ENCODE results near the gene OR10A3.
"Not testable (repeated sequence)": the region's sequence is repeated elsewhere in the genome, so short reads cannot be mapped to it uniquely, and the experiment has no call there.

OR10A3 gene

GRCh38 chr11:7941608-7942007, at the start of gene OR10A3:
OR10A3 (minus strand) TSS chr11:7941708; CDS start chr11:7939520, 2,188 bp downstream.
- no peak for DNase-seq

- DNase-seq = not testable (repeated sequence)
Measured at GRCh38 chr11:7987560-7987883, 46.0 kb upstream of the OR10A3 start.

GRCh38 chr11:7986768-7987559, 45.5 kb upstream of the OR10A3 start, which contains the start of gene EIF3F:
EIF3F (plus strand) TSS chr11:7987337; CDS start chr11:7987353, 16 bp downstream.
- peak; percentile 97 for DNase-seq

- DNase-seq = no peak
Measured at GRCh38 chr11:7983832-7984590, 42.5 kb upstream of the OR10A3 start.

- no peak for DNase-seq
Measured at GRCh38 chr11:7982582-7983119, 41.1 kb upstream of the OR10A3 start.

- no peak for DNase-seq
Measured at GRCh38 chr11:7981619-7982157, 40.2 kb upstream of the OR10A3 start.

- no peak for DNase-seq
Measured at GRCh38 chr11:7977232-7977917, 35.9 kb upstream of the OR10A3 start.

GRCh38 chr11:7974668-7975067, 33.2 kb upstream of the OR10A3 start:
- DNase-seq = no peak

- DNase-seq = no peak
Measured at GRCh38 chr11:7973011-7973410, 31.5 kb upstream of the OR10A3 start.

GRCh38 chr11:7971846-7972245, 30.3 kb upstream of the OR10A3 start:
- DNase-seq = no peak

- no peak for DNase-seq
Measured at GRCh38 chr11:7969756-7970646, 28.5 kb upstream of the OR10A3 start.

GRCh38 chr11:7968686-7969085, 27.2 kb upstream of the OR10A3 start:
- DNase-seq = no peak

GRCh38 chr11:7967826-7968225, 26.3 kb upstream of the OR10A3 start:
- DNase-seq = no peak

GRCh38 chr11:7967097-7967496, 25.6 kb upstream of the OR10A3 start:
- DNase-seq = no peak

- no peak for DNase-seq
Measured at GRCh38 chr11:7965386-7965785, 23.9 kb upstream of the OR10A3 start, which contains the start of gene NLRP10. NLRP10 (minus strand) TSS chr11:7965447; CDS start chr11:7963495, 1,952 bp downstream.

- DNase-seq = no peak
Measured at GRCh38 chr11:7964873-7965272, 23.4 kb upstream of the OR10A3 start.

- no peak for DNase-seq
Measured at GRCh38 chr11:7964261-7964660, 22.8 kb upstream of the OR10A3 start.

- no peak for DNase-seq
Measured at GRCh38 chr11:7955191-7955590, 13.7 kb upstream of the OR10A3 start.

GRCh38 chr11:7949934-7950333, 8.4 kb upstream of the OR10A3 start:
- no peak for DNase-seq

GRCh38 chr11:7944123-7944522, 2.6 kb upstream of the OR10A3 start:
- DNase-seq = no peak

GRCh38 chr11:7941146-7941545, 362 bp downstream of the OR10A3 start:
- no peak for DNase-seq

- no peak for DNase-seq
Measured at GRCh38 chr11:7936615-7937014, 4.9 kb downstream of the OR10A3 start.

Data from NCI-H524 treated with DMSO at 0.1 percent for 48 hours (cell line).